GM12878 (cell line): Measurements from ENCODE around the gene ATP6V1F. TPM values are rescaled to one million over a fixed set of nuclear protein-coding genes. Genes with fewer than 3 reads are reported as not detected.

Experiments
- ATAC-seq: fragments of 200-7000 bp; cut with Tn5 transposase; 3 replicates; pipeline ENCODE4 v1.9.1; 2020; ENCODE audit warnings: mild to moderate bottlenecking, moderate library complexity
- BruUV-seq: library from RNA; stranded (reverse); fragments of 400-500 nt; replicated peaks from 2 replicates; lab custom pipeline; 2021; lab: Mats Ljungman, UMichigan
- CTCF ChIA-PET: fragments of 300-600 bp; sonication (Branson Sonifier 250); formaldehyde crosslinking; extraction: SDS; loops from one replicate; lab custom pipeline; 2021; ENCODE audit warnings: inconsistent platforms; lab: Yijun Ruan, JAX
- POLR2A ChIA-PET: fragments of 350-600 bp; formaldehyde crosslinking; extraction: SDS; loops from one replicate; lab custom pipeline; 2021; ENCODE audit warnings: inconsistent platforms; lab: Charles Lee
- RAD21 ChIA-PET: fragments of 300-600 bp; sonication (Branson Sonifier 250); formaldehyde crosslinking; loops from one replicate; lab custom pipeline; 2023; ENCODE audit warnings: antibody characterized with exemption; ENCODE audit not compliant: unreplicated experiment; lab: Charles Lee
- SMC1A ChIA-PET: fragments of 300-600 bp; sonication (Branson Sonifier 250); formaldehyde crosslinking; loops from one replicate; lab custom pipeline; 2023; ENCODE audit not compliant: unreplicated experiment, uncharacterized antibody; lab: Charles Lee
- DNase-seq: peaks from one replicate; pipeline ENCODE4 v3.0.0-alpha.2; 2011; ENCODE audit warnings: low read depth, low spot score
- FAIRE-seq: peaks from 3 replicates; lab custom pipeline; 2011; peaks lifted over from hg19 to GRCh38; lab: Jason Lieb, UNC
- H2AFZ ChIP-seq: 2 replicates; pipeline ENCODE4 v1.6.0; 2011; ENCODE audit warnings: low read depth, low read length, control low read depth; ENCODE audit not compliant: control insufficient read depth
- H3K27ac ChIP-seq: 2 replicates; pipeline ENCODE4 v1.5.1; 2011; ENCODE audit warnings: control low read depth; ENCODE audit not compliant: control insufficient read depth, insufficient read depth
- H3K27me3 ChIP-seq, 2 experiments: replicated peaks in 1 of 2; 2 replicates each; pipeline versions ENCODE4 v1.6.0 to v1.6.1; 2011; ENCODE audit warnings: low read length in 1 of 2; ENCODE audit not compliant: control insufficient read depth in 2 of 2, insufficient read depth in 2 of 2
- H3K36me3 ChIP-seq, 2 experiments: 2 replicates each; pipeline ENCODE4 v1.5.1; 2011; ENCODE audit warnings: low read length in 1 of 2; ENCODE audit not compliant: control insufficient read depth in 2 of 2, insufficient read depth in 2 of 2
- H3K4me1 ChIP-seq: 2 replicates; pipeline ENCODE4 v1.6.1; 2011; ENCODE audit warnings: mild to moderate bottlenecking, low read length, moderate library complexity, mixed read lengths; ENCODE audit not compliant: control insufficient read depth, insufficient read depth
- H3K4me2 ChIP-seq: 2 replicates; pipeline ENCODE4 v1.6.0; 2011; ENCODE audit warnings: control low read depth; ENCODE audit not compliant: control insufficient read depth, insufficient read depth
- H3K4me3 ChIP-seq: fragments of 200-600 bp; sonication (generic); 2 replicates; pipeline ENCODE4 v1.5.1; 2016
- H3K79me2 ChIP-seq: 2 replicates; pipeline ENCODE4 v1.6.0; 2011; ENCODE audit warnings: low read length; ENCODE audit not compliant: control insufficient read depth, insufficient read depth
- H3K9ac ChIP-seq: 2 replicates; pipeline ENCODE4 v1.8.0; 2011; ENCODE audit warnings: low read length, control low read depth, mixed read lengths; ENCODE audit not compliant: control insufficient read depth, insufficient read depth
- H3K9me3 ChIP-seq: replicated peaks from 3 replicates; pipeline ENCODE4 v1.5.1; 2011; ENCODE audit warnings: mild to moderate bottlenecking, low read length; ENCODE audit not compliant: control insufficient read depth, insufficient read depth
- H4K20me1 ChIP-seq: 2 replicates; pipeline ENCODE4 v1.6.0; 2011; ENCODE audit not compliant: control insufficient read depth, insufficient read depth
- ASH2L ChIP-seq: fragments of 300-600, 200-600 bp; sonication (generic); IDR thresholded peaks from 2 replicates; pipeline ENCODE4 v1.6.1; 2017; ENCODE audit warnings: low read depth, mild to moderate bottlenecking, borderline replicate concordance
- CHD2 ChIP-seq: IDR thresholded peaks from 2 replicates; pipeline ENCODE4 v1.6.1; 2011; ENCODE audit warnings: low read depth, low read length, improper control_type of control experiment, borderline replicate concordance
- EGR1 ChIP-seq, 2 experiments: IDR thresholded peaks; 1 replicate in 1 of 2; 2 replicates in 1 of 2; pipeline ENCODE4 v1.6.1; 2011 to 2012; ENCODE audit warnings: low read depth in 2 of 2, low read length in 2 of 2, borderline replicate concordance in 1 of 2, mild to moderate bottlenecking in 1 of 2, moderate library complexity in 1 of 2
- PAX5 ChIP-seq: IDR thresholded peaks from 2 replicates; pipeline ENCODE4 v1.6.1; 2011; ENCODE audit warnings: low read depth, low read length, borderline replicate concordance
- STAT1 ChIP-seq: fragments of 450-650 bp; conservative IDR thresholded peaks from 2 replicates; pipeline ENCODE4 v1.6.1; 2014; ENCODE audit warnings: antibody characterized with exemption, mild to moderate bottlenecking
- WGBS: methylation state at CpG from one replicate; pipeline ENCODE4 v1.1.6; 2016; ENCODE audit warnings: low lambda C conversion rate; ENCODE audit not compliant: insufficient replicate concordance, insufficient coverage; ENCODE audit errors: missing lambda C conversion rate; 5-methylcytosine and 5-hydroxymethylcytosine counted together
- in situ Hi-C: fragments of 300-500 bp; cut with MboI; formaldehyde crosslinking; loops from 9 replicates; pipeline ENCODE4 v1.14.3; 2018; ENCODE audit warnings: mixed read lengths
- intact Hi-C: fragments of 100-400 bp; cut with micrococcal nuclease; formaldehyde crosslinking; loops from one replicate; pipeline ENCODE4 v1.14.2; 2022; ENCODE audit not compliant: unreplicated experiment
- polyA plus RNA-seq, 11 experiments: library from polyadenylated mRNA; depleted of rRNA in 4 of 11; unstranded in 6 of 11; stranded (reverse) in 5 of 11; fragments of >200 nt; fragmentation: Nextera tagmentation in 4 of 11; fragmentation: Illumina TruSeq in 1 of 11; extraction: Ambion mirVana in 4 of 11; extraction: Trizol in 1 of 11; gene quantifications; 1 replicate in 1 of 11; 2 replicates in 10 of 11; pipeline versions ENCODE4 v1.2.1 to v1.2.3, GENCODE V29; 2011 to 2016; ENCODE audit warnings: inconsistent platforms in 2 of 11, missing spikeins in 2 of 11, low read depth in 1 of 11
- total RNA-seq, 4 experiments: library from RNA; depleted of rRNA in 3 of 4; stranded (reverse); fragments of >200 nt in 3 of 4; fragmentation: Illumina TruSeq in 1 of 4; extraction: Trizol in 1 of 4; gene quantifications; 2 replicates each; pipeline versions ENCODE4 v1.2.1 to v1.2.3, GENCODE V29; 2013 to 2021
- TF ChIP-seq, protein P1 (sequence below): fragments of 450-650 bp; IDR thresholded peaks from 2 replicates; pipeline ENCODE4 v1.6.1; 2017; ENCODE audit warnings: antibody characterized with exemption, mild to moderate bottlenecking, moderate library complexity
- TF ChIP-seq, protein P2 (sequence below): fragments of 450-650 bp; IDR thresholded peaks from 2 replicates; pipeline ENCODE4 v1.6.1; 2016; ENCODE audit warnings: mild to moderate bottlenecking, moderate library complexity, borderline replicate concordance

The ATP6V1F gene
- total and polyA plus RNA-seq, 10 of the 15 experiments (the other 5 are each of a cell fraction or from before 2014, with no cell fraction given): 111 to 343 (median 203) TPM

DNA sequence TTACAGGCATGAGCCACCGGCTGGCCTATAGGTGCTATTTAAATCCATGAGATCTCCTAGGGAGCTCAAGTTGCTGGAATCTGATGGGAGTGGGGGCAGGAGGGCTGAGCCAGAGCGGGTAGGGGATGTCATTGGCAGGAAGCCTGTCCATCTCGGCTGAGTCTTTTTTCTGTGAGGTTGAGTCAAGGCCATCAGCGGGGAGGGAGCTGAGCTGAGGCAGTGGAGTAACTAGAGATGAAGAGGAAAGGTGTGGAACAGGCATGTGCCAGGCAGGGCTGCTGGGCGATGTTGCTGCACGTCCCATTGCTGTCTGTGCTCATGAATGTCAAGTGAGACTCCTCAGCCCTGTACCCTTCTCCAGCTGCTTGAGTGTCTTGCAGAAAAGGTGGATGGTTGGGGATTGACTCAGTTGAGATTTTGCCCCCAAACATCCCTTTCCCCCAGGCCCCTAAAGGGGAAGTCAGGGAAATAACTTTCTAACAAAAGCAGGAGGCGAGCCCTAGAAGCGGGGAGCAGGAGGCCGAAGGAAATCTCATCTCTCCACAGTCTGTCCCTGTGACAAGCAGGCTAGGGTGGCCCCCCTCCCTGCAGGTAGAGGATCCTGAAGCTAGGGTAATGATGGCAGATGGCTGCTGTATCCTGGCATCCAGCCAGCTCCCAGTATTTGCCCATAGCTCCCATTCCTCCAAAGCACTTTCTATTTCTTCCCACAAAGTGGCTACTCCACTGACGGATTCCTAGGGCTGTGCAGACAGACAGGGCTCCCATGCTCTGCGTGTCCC, 5.4 kb downstream of the ATP6V1F start (continued):
- TF ChIP-seq, protein P1, sequence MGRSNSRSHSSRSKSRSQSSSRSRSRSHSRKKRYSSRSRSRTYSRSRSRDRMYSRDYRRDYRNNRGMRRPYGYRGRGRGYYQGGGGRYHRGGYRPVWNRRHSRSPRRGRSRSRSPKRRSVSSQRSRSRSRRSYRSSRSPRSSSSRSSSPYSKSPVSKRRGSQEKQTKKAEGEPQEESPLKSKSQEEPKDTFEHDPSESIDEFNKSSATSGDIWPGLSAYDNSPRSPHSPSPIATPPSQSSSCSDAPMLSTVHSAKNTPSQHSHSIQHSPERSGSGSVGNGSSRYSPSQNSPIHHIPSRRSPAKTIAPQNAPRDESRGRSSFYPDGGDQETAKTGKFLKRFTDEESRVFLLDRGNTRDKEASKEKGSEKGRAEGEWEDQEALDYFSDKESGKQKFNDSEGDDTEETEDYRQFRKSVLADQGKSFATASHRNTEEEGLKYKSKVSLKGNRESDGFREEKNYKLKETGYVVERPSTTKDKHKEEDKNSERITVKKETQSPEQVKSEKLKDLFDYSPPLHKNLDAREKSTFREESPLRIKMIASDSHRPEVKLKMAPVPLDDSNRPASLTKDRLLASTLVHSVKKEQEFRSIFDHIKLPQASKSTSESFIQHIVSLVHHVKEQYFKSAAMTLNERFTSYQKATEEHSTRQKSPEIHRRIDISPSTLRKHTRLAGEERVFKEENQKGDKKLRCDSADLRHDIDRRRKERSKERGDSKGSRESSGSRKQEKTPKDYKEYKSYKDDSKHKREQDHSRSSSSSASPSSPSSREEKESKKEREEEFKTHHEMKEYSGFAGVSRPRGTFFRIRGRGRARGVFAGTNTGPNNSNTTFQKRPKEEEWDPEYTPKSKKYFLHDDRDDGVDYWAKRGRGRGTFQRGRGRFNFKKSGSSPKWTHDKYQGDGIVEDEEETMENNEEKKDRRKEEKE: no peak
- no peak for TF ChIP-seq CHD2

DNA sequence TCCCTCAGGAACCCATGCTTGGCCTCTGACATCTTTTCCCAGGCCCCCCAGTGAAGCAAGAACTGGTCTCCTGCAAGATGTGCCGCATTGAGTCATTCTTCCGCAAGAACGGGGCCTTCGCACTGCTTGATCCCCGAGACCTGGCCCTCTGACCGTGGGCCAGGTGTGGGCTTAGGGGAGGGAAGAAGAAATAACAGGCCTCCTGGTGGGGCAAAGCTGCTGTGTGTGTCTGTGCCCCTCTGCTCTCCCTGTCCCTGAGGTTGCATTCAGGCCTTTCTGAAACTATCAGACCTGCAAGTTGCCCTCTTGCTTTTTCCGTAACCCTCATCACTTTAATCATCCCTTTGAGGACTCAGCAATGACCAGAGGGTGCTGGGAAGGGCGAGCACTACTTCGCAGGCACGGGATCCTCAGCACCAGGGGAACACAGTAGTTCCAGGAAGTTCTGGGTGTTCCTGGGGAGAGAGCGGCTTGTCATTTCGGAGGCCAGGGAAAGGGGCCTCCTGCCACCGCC, 6.0 kb downstream of the ATP6V1F start:
- Histone ChIP-seq H3K4me1 (peaks cover 10% of the 10 kb centered on the region; the same call in 1 of the 2 replicates), H2AFZ (no peak overlapping the region), H3K4me3 (peak overlapping the region; percentile 64), H4K20me1 (no peaks in the 10 kb centered on the region), H3K9ac (0 out of 2 replicates have a peak overlapping the region, but pooled peaks have one; percentile 44), H3K27me3 (no peaks in the 10 kb centered on the region), H3K4me2 (peak overlapping the region; percentile 95), H3K79me2 (peaks cover 8% of the 10 kb centered on the region), H3K9me3 (no peaks in the 10 kb centered on the region), H3K36me3 (no peaks in the 10 kb centered on the region; a peak in 2 of 4 replicates), H3K27ac (no peak overlapping the region)
- ChIA-PET CTCF (interaction anchor here (1.4 kb wide), 1 partner anchor 15 kb away, joined by 9 read pairs; no protein-coding TSS in a partner anchor), RAD21 (no interaction called here), POLR2A (no interaction called here), SMC1A (interaction anchor here (1.5 kb wide), 1 partner anchor 29 kb away, joined by 3 read pairs; no protein-coding TSS in a partner anchor)
- no peak for FAIRE-seq
- WGBS: 81% methylated on average over 13 of the region's 13 CpGs
- intact Hi-C loops: no loop called here
- no TSS peak for BruUV-seq
- no peak for DNase-seq
- TF ChIP-seq PAX5: no peak
- 0 out of 3 replicates have a peak, but pooled peaks of 1 of the 2 experiments have one; percentile 14 for TF ChIP-seq EGR1 (IDR thresholded peaks at IDR 0.05; ENCODE audit: borderline replicate concordance in 1 of 2, low read depth in 2 of 2, low read length in 2 of 2)
- no peak for TF ChIP-seq STAT1
- no peak for TF ChIP-seq ASH2L
- TF ChIP-seq, protein P2, sequence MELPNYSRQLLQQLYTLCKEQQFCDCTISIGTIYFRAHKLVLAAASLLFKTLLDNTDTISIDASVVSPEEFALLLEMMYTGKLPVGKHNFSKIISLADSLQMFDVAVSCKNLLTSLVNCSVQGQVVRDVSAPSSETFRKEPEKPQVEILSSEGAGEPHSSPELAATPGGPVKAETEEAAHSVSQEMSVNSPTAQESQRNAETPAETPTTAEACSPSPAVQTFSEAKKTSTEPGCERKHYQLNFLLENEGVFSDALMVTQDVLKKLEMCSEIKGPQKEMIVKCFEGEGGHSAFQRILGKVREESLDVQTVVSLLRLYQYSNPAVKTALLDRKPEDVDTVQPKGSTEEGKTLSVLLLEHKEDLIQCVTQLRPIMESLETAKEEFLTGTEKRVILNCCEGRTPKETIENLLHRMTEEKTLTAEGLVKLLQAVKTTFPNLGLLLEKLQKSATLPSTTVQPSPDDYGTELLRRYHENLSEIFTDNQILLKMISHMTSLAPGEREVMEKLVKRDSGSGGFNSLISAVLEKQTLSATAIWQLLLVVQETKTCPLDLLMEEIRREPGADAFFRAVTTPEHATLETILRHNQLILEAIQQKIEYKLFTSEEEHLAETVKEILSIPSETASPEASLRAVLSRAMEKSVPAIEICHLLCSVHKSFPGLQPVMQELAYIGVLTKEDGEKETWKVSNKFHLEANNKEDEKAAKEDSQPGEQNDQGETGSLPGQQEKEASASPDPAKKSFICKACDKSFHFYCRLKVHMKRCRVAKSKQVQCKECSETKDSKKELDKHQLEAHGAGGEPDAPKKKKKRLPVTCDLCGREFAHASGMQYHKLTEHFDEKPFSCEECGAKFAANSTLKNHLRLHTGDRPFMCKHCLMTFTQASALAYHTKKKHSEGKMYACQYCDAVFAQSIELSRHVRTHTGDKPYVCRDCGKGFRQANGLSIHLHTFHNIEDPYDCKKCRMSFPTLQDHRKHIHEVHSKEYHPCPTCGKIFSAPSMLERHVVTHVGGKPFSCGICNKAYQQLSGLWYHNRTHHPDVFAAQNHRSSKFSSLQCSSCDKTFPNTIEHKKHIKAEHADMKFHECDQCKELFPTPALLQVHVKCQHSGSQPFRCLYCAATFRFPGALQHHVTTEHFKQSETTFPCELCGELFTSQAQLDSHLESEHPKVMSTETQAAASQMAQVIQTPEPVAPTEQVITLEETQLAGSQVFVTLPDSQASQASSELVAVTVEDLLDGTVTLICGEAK: no peak
- ATAC-seq: no peak
- in situ Hi-C loops: no loop called here
